T-helper 1 cell treated with Interleukin-12 subunit alpha and Interleukin-12 subunit beta and Interleukin-4 antibody, amounts not matched to agents 30 μg/mL and 1 μg/mL, for 36 hours (primary cell): ENCODE data around the gene SPPL2C.

Experiments
- H3K27ac Mint-ChIP-seq: one replicate; pipeline ENCODE4 v1.8.0; 2021; ENCODE audit warnings: mild to moderate bottlenecking, mixed read lengths
- H3K27me3 Mint-ChIP-seq: one replicate; pipeline ENCODE4 v1.8.0; 2021; ENCODE audit warnings: low read depth, mixed read lengths
- H3K36me3 Mint-ChIP-seq: one replicate; pipeline ENCODE4 v1.8.0; 2021; ENCODE audit warnings: low read depth, mixed read lengths
- H3K4me1 Mint-ChIP-seq: one replicate; pipeline ENCODE4 v1.8.0; 2021; ENCODE audit warnings: low read depth, mixed read lengths
- H3K4me3 Mint-ChIP-seq: one replicate; pipeline ENCODE4 v1.8.0; 2021; ENCODE audit warnings: mild to moderate bottlenecking, moderate library complexity, mixed read lengths
- H3K9me3 Mint-ChIP-seq: one replicate; pipeline ENCODE4 v1.8.0; 2021; ENCODE audit warnings: mixed read lengths

The SPPL2C gene, protein sequence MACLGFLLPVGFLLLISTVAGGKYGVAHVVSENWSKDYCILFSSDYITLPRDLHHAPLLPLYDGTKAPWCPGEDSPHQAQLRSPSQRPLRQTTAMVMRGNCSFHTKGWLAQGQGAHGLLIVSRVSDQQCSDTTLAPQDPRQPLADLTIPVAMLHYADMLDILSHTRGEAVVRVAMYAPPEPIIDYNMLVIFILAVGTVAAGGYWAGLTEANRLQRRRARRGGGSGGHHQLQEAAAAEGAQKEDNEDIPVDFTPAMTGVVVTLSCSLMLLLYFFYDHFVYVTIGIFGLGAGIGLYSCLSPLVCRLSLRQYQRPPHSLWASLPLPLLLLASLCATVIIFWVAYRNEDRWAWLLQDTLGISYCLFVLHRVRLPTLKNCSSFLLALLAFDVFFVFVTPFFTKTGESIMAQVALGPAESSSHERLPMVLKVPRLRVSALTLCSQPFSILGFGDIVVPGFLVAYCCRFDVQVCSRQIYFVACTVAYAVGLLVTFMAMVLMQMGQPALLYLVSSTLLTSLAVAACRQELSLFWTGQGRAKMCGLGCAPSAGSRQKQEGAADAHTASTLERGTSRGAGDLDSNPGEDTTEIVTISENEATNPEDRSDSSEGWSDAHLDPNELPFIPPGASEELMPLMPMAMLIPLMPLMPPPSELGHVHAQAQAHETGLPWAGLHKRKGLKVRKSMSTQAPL

DNA sequence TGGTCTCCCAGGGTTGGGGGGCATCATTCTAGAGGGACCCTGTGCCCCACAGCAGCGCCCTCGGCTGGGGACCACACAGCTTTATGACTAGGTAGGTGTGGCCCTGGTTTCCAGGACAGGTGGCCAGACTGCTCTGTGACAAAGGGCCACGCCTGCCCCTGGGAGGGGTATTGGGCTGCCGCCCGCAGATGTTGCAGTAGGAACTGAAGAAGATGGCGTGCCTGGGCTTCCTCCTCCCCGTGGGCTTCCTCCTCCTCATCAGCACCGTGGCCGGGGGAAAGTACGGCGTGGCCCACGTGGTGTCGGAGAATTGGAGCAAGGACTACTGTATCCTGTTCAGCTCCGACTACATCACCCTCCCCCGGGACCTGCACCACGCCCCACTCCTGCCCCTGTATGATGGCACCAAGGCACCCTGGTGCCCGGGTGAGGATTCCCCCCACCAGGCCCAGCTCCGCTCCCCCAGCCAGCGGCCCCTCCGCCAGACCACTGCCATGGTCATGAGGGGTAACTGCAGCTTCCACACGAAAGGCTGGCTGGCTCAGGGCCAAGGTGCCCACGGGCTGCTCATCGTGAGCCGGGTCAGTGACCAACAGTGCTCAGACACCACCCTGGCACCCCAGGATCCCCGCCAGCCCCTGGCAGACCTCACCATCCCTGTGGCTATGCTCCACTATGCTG lies at the start of gene SPPL2C:
Gene SPPL2C, plus strand, starts transcription at position 187 of the 681 bp plus-strand sequence. Its CDS starts 26 bp downstream, at position 213.
- no peaks in the 10 kb centered on the region for H3K36me3 Mint-ChIP-seq
- H3K4me3 Mint-ChIP-seq = no peak within 1 kb of the TSS
- no peaks in the 10 kb centered on the region for H3K27me3 Mint-ChIP-seq
- H3K4me1 Mint-ChIP-seq = no peaks in the 10 kb centered on the region
- H3K9me3 Mint-ChIP-seq = no peaks in the 10 kb centered on the region
- no peak within 1 kb of the TSS for H3K27ac Mint-ChIP-seq

DNA sequence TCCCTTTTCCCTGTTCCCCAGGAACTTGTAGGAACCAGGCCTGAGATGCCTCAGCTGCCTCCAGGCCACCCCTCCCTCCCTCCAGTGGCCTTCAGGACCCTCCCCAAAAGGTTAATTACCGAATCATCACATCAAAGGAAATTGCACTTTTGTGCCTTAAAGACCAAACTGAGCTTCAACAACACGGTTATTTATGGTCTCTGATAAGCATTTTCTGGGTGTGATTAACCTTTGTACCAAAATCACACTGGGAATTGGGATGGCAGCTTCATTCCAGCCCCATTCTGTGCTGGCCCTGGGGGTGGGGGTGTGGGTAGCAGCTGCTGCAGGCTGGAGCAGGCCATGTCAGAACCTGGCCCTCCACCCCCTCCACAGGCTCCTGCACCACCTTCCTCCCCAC lies 43.9 kb upstream of the SPPL2C start:
- Mint-ChIP-seq H3K36me3 (no peaks in the 10 kb centered on the region), H3K27me3 (peaks cover 20% of the 10 kb centered on the region), H3K4me3 (no peak overlapping the region), H3K4me1 (no peaks in the 10 kb centered on the region), H3K27ac (no peak overlapping the region), H3K9me3 (no peaks in the 10 kb centered on the region)

DNA sequence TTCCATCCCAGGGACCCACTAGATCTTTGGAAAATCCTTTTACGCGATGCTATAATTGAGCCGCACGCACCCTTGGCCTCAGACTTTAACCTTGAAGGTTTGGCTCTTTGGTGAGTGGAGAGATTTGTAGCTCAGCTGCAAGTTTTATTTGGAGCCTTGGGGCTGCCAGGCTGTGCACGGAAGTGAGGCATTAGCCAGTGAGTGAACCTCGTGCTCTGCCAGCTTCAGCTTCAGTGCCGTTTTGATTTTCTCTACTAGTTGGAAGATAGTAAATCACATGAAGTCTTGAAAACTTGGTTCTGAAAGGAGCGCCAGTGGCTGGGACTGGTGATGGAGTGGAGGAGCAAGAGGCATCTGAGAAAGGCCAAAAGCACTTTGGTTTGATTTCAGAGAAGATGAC lies 43.3 kb upstream of the SPPL2C start:
- H3K4me3 Mint-ChIP-seq = no peak overlapping the region
- no peak overlapping the region for H3K27ac Mint-ChIP-seq
- H3K4me1 Mint-ChIP-seq = no peaks in the 10 kb centered on the region
- no peaks in the 10 kb centered on the region for H3K9me3 Mint-ChIP-seq
- H3K36me3 Mint-ChIP-seq = no peaks in the 10 kb centered on the region
- peaks cover 17% of the 10 kb centered on the region for H3K27me3 Mint-ChIP-seq

DNA sequence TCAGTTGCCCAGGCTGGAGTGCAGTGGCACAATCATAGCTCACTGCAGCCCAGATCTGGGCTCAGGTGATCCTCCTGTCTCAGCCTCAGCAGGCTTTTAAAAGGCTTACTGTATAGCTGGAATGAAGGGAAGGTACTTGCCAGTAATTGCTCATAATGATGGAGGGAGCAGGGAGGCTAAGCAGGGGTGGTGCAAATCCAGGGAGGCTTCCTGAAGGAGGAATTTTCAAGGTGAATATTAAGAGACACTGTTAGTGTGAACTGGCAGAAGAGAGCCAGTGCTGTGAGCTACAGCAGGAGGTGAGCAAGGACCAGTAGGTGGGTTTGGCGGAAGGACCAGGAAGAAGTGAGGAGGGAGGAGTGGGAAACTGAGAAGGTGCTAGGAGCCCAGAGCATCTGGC lies 35.8 kb upstream of the SPPL2C start:
- H3K4me1 Mint-ChIP-seq = no peaks in the 10 kb centered on the region
- no peaks in the 10 kb centered on the region for H3K9me3 Mint-ChIP-seq
- H3K4me3 Mint-ChIP-seq = no peak overlapping the region
- no peaks in the 10 kb centered on the region for H3K36me3 Mint-ChIP-seq
- peaks cover 16% of the 10 kb centered on the region for H3K27me3 Mint-ChIP-seq
- H3K27ac Mint-ChIP-seq = no peak overlapping the region

DNA sequence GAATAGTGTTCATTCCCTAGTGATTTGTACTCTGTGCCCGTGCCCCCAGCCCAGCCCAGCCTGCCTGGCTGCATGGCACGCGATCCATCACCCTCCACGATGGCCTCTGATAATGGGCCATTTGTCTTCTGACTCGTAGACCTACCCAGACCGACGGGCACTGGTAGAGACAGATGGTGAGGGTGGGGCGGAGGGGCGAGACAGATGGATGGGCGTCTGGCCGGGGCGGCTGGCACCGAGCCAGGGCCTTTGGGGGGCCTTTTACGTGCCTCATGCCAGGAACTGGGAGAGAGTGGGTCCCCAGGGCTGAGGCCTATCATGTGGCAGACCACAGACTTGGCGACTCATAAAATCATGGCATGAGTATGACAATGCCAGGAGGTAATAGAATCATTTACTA lies 35.2 kb upstream of the SPPL2C start:
- no peaks in the 10 kb centered on the region for H3K36me3 Mint-ChIP-seq
- H3K27ac Mint-ChIP-seq = no peak overlapping the region
- H3K4me1 Mint-ChIP-seq = no peaks in the 10 kb centered on the region
- no peaks in the 10 kb centered on the region for H3K9me3 Mint-ChIP-seq
- no peak overlapping the region for H3K4me3 Mint-ChIP-seq
- H3K27me3 Mint-ChIP-seq = peaks cover 16% of the 10 kb centered on the region

DNA sequence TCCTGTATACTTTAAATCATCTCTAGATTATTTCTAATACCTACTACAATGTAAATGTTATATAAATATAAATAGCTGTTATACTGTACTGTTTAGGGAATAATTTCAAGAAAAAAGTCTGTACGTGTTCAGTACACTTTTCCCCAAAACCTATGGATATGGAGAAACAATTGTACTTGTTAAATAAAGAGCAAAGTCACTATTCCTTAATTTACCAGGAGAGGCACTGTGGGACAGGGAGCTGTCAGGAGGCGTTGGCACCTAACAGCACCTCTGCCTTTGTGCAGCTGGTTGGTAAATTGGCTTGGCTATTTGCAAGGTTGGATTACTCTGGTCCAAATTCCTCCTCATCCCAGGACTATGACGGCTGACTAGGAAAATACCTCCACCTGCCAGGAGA lies 32.6 kb upstream of the SPPL2C start:
- Mint-ChIP-seq H3K4me1 (no peaks in the 10 kb centered on the region), H3K4me3 (no peak overlapping the region), H3K9me3 (no peaks in the 10 kb centered on the region), H3K27me3 (peaks cover 6% of the 10 kb centered on the region), H3K27ac (no peak overlapping the region), H3K36me3 (no peaks in the 10 kb centered on the region)

DNA sequence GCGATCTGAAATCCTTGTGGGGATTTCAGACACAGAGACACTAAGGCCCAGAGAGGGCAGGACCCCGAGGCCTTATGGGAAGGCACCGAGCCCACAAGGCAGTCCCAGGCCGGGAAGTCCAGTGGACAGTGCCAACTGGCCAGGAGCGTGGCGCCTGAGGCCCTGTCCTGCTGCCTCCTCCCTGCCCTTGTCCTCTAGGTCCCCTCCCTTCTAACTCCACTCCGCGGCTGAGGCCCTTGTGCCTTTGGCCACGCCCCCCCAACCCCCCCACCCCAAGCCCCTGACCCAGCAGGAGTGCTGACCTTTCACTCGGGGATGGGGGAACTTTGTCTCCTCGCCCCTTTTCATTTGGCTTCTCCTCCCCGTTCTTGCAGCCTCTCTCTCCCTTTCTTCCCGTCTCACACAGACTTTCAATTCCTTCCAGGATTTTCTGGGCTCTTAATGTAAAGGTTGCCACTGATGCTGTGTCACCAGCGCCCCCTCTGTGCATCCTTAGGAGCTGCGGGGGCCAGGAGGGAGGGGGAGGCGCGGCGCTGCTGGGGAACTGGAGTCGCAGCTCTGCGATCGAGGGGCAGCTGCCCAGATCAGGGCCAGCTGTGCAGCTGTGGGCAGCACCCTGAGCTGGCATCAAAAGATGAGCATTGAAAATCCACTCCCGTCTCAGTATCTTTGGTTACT lies 31.5 kb upstream of the SPPL2C start:
- Mint-ChIP-seq H3K4me1 (no peaks in the 10 kb centered on the region), H3K9me3 (no peaks in the 10 kb centered on the region), H3K36me3 (no peaks in the 10 kb centered on the region), H3K27ac (no peak overlapping the region), H3K27me3 (peaks cover 4% of the 10 kb centered on the region), H3K4me3 (no peak overlapping the region)

DNA sequence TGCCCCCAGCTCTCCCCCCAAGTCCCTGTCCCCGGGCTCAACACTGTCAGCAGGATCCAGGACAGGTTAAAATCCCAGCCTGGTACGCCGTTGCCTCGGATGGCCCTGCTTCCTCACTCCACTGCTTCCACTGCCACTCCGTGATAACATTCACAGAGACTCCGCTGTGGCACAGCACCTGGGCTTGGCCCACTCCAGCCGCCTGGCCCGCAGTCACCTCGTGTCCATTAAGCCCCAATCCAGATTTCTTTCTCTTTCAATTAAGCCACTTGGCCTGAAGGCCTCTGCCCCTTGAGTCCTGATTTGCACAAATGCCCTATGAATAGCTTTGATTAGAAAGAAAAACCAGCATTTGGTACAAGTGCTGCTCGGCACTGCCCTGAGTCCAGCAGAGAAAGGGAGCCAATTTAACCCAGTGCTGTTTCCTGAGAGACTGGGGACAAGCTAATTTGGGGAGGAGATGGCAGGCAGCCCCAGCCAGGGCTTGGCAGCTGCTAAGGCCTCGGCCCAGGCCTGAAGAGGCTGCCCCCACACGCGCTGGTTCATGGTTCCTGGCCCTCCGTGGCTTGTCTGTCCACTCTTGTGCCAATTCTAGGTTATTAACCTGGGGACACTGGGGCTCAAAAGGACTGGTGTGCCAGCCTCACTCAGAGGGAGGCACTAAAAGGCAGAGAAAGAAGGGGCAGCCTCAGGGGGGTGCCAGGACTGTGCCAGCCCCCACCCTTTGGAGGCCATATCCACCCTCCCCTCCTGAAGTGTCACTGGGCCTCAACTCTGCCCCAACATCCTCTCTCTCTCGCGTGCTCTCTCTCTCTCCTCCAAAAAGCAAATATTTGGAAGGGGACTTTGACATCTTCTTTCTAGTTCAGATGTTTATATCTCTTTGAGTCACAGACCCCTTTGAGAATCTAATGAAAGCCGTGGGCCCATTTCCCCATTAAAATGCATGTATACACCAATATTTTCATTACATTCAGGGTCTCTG lies 29.8 kb upstream of the SPPL2C start:
- Mint-ChIP-seq H3K4me3 (no peak overlapping the region), H3K9me3 (no peaks in the 10 kb centered on the region), H3K27ac (no peak overlapping the region), H3K27me3 (peaks cover 4% of the 10 kb centered on the region), H3K36me3 (no peaks in the 10 kb centered on the region), H3K4me1 (no peaks in the 10 kb centered on the region)

DNA sequence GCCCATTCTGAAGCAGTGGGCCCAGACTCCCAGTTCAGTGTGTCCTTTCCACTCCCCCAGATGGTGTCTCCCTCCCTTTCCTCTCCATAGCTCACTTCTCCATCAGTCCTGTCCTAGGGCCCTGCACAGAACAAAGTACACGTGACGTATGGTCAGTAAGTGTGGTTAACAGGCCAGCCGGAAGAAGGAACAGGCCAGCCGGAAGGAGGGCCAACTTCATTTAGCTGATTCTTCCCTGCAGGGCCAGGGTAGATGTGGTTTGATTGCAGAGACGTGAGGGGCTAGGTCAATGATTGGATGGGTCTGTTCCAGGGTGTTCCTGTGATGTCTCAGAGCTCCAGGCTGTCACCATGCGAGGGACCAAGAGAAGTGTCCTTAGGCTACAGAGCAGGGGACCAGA lies 28.9 kb upstream of the SPPL2C start:
- Mint-ChIP-seq H3K27ac (no peak overlapping the region), H3K9me3 (no peaks in the 10 kb centered on the region), H3K36me3 (no peaks in the 10 kb centered on the region), H3K27me3 (peaks cover 4% of the 10 kb centered on the region), H3K4me3 (no peak overlapping the region), H3K4me1 (no peaks in the 10 kb centered on the region)

DNA sequence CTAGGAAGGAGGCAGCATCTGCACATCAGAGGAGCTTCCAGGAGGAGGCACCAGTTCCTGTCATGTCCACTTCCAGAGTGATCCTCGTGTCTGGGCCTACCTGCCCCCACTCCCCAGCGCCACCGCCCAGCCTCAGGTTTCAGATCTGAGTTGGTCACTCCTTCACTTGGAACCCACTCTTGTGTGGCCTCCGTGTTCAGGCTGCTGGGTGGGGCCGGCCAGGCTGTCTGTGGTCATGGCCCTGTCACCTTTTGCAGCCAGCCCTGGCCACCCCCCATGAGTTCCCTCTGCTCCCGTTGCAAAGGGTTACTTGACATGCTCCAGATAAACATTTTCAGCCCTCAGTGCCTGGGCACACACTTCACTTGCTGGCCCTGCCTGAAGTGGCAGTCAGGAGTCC lies 26.6 kb upstream of the SPPL2C start:
- H3K4me3 Mint-ChIP-seq = no peak overlapping the region
- H3K27ac Mint-ChIP-seq = no peak overlapping the region
- H3K27me3 Mint-ChIP-seq = no peaks in the 10 kb centered on the region
- no peaks in the 10 kb centered on the region for H3K4me1 Mint-ChIP-seq
- H3K36me3 Mint-ChIP-seq = no peaks in the 10 kb centered on the region
- H3K9me3 Mint-ChIP-seq = no peaks in the 10 kb centered on the region

DNA sequence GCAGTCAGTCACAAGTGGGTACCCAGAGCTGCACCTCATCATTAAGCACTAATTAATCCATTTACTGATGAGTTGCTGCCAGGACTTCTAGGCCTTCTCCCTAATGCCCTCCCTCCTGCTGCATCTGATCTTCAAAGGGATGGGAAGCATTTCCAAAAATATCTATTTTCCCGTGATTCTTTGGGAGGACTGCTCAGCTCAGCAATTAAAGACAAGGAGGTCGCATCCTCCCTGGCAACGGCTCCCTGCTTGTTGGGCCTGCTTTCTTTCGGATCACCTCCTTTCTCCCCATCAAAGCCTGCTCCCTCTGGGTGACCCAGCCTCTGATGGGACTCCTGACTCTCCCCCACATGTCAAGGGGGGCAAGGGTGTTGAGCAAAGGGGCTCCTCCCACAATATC lies 26.0 kb upstream of the SPPL2C start:
- H3K27me3 Mint-ChIP-seq = no peaks in the 10 kb centered on the region
- no peaks in the 10 kb centered on the region for H3K36me3 Mint-ChIP-seq
- H3K27ac Mint-ChIP-seq = no peak overlapping the region
- H3K9me3 Mint-ChIP-seq = no peaks in the 10 kb centered on the region
- no peak overlapping the region for H3K4me3 Mint-ChIP-seq
- no peaks in the 10 kb centered on the region for H3K4me1 Mint-ChIP-seq

DNA sequence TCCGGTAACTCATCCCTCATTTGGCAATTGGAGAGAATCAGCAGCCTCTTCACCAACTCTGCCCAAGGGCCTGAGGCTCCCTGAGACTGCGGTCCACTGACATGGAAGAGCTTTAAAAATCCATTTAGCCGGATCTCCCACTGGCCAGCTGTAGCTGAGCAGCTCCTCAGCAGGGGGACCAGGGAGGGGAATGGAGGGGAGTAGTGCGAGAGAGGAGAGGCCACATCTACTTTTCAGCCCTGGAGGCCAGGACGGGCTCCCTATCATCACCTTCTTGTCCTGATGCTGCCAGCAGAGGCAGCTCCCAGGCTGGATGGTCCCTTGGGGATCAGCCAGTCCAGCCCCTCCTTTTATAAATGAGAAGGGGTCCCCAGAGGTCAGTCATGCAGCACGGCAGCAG lies 25.0 kb upstream of the SPPL2C start:
- Mint-ChIP-seq H3K27me3 (no peaks in the 10 kb centered on the region), H3K4me1 (no peaks in the 10 kb centered on the region), H3K36me3 (no peaks in the 10 kb centered on the region), H3K27ac (no peak overlapping the region), H3K4me3 (no peak overlapping the region), H3K9me3 (no peaks in the 10 kb centered on the region)

DNA sequence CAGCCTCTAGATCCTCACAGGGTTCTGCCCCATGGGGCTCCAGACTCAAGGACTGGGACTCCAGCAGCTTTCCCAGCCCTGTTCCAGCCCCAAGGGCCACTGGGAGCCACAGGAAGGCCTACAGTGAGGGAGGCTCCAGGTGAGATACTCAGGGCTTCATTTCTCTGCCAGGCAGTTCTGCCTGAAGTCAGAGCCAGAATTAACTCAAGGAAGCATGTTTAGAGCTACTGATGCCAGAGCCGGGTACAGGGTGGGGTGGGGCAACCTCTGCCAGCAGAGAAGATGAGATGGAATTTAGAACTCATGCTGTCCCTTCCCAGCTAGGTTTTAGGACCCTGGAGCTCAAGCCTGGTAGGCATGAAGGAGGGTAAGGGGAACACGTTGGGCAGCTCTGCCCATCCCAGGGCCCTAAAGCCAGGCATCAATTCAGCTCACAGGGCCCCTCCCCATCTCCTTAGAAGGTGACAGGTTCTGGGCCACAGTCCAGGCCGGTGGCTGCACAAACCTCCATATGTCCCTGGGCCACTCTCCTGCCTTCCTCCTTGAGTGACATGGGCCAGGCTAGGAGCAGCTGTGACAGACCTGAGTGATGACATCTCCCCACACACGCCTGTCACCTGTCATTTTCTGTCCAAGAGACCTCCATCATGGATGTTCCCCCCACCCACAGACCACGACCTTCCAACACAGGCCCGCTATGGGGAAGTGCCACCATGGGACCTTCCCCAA lies 24.5 kb upstream of the SPPL2C start:
- Mint-ChIP-seq H3K36me3 (no peaks in the 10 kb centered on the region), H3K4me1 (no peaks in the 10 kb centered on the region), H3K9me3 (no peaks in the 10 kb centered on the region), H3K27ac (no peak overlapping the region), H3K4me3 (no peak overlapping the region), H3K27me3 (no peaks in the 10 kb centered on the region)
